Hematopoietic multipotent progenitor cell treated with erythropoietin and hydrocortisone succinate and interleukin-3 and kit ligand, for 15 days (in vitro differentiated cells): ENCODE data around the gene MED8.
"Not testable (repeated sequence)": the region's sequence is repeated elsewhere in the genome, so short reads cannot be mapped to it uniquely, and the experiment has no call there.

Source experiments
- DNase-seq: peaks from one replicate; pipeline ENCODE4 v3.0.0-alpha.2; 2015; ENCODE audit warnings: low spot score

MED8 gene

DNA sequence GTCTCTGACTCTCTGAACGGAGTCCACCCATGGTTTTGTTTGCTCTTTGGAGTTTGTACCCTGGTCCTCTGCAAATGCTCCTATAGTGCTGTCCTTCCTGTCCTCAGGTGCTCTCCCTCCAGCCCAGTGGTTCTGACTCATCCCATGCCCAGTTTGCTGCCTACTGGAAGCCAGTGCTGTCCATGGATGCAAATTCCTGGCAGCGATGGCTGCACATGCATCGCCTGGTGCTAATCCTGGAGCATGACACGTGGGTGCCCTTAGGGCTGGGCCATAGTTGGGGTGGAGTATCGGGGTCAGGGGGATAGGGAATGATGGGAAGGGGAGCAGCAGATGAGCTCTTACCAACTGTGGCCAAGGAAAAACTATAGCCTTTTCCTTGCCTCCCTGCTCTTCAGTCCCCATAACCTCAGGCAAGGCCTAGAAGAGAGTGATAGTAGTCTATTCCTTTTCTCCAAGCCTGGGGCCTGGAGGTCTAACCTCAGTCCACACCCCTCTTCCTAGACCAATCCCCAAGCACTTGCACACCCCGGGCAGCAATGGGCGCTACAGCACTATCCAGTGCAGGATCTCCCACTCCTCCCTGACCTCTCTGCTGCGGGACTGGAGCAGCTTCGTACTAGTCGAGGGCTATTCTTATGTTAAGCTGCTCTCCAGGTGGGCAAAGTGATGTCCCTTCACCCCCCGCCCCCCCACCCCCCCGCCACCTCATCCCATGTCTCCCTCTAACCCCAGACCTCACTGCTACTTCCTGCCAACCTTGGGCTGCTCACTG, 32.6 kb upstream of the MED8 start:
- DNase-seq, result no peak

DNA sequence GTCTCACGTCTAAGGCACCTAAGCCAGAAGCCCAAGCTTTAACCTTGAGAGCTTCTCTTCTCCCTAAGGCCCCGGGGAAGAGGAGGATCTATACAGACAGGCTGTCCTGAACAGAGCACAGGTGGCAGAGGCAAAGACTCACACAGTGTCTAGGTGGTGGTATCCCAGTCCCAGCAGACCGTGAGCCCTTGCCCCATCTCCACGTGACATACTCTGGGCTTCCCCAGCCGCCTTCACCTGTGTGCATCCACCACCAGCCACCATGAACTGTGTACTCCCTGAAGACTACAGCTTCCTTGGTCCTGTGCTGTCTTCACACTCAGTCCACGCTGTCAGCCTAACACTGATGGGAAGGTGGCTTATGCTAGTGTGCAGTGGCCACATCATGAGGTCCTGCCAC, 31.8 kb upstream of the MED8 start:
- DNase-seq, result no peak

DNA sequence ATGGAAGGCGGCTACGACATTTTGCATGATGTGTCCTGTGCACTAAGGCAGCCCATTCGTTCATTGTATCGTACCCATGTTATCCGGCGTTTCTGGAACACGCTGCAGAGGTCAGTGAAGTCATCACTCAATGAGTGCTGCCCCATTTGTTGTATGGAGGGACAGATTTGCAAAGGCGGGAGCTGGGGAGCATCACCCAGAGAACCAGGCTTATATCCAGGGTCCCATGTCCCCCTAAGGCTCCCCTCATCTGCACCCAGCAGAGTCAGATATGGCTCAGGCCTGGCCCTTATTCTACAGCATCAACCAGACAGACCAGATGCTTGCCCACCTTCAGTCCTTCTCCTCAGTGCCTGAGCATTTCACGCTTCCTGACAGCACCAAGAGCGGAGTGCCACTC, 31.3 kb upstream of the MED8 start:
- no peak for DNase-seq

DNA sequence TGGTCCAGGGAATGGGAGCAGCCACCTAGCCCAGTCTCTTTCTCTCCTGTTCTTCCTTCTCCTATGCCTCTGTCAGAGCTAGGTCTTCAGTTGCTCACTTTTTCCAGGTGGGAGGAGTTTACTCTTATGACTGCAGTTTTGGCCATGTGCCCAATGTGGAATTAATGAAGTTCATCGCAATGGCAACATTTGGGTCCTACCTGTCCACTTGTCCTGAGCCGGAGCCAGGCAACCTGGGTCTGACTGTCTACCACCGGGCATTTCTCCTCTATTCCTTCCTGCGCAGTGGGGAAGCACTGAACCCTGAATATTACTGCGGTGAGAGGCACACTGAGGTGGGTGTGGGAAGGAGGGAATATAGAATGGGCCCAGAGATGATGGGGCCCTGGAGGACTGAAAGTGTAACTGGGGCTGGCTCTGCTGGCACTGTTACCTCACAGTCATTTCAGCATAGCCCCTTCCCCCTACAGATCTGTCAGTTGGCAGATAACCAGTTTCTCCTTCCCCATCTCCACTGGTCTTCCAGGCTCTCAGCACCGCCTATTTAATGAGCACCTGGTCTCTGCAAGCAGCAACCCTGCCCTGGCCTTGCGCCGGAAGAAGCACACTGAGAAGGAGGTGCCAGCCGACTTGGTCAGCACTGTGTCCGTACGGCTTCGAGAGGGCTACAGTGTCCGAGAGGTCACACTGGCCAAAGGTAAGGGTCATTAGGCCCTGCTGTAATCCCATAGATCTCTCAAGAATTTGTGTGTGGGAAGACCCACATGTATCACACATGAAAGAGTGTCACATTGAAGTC, 30.2 kb upstream of the MED8 start:
- DNase-seq, result no peak

DNA sequence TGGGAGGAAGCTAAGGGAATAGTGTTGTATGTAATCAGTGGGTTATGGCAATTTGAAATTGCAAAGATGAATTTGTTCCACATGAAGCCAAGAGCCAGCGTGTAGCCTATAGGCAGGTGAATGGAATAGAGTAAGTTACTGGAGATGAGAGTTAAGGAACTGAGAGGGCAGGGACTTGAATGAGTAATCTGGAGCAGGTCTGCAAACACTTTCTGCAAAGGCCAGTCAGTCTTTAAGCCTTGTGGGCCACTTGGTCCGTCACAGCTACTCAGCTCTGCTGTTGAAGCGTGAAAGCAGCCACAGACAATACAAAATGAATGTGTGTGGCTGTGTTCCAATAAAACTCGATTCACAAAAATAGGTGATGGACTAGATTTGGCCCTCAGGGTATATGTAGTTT, 29.3 kb upstream of the MED8 start:
- DNase-seq, result no peak

DNA sequence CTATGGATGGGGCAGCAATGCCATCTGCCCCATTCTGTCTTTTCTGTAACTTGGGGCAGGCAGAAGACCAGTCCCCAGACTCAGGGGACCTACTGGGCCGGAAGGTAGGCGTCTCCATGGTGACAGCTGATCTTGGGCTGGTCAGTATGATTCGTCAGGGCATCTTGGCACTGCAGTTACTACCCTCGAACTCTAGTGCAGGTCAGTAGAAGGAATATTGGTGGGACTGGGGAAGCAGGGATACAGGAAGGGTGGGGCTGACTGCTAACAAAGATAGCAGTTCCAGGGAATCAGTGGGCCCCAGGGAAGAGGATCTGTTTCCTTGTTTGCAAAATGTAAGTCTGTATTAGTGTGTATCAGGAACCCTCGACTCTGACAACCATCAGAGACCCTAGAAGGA, 26.3 kb upstream of the MED8 start:
- no peak for DNase-seq

DNA sequence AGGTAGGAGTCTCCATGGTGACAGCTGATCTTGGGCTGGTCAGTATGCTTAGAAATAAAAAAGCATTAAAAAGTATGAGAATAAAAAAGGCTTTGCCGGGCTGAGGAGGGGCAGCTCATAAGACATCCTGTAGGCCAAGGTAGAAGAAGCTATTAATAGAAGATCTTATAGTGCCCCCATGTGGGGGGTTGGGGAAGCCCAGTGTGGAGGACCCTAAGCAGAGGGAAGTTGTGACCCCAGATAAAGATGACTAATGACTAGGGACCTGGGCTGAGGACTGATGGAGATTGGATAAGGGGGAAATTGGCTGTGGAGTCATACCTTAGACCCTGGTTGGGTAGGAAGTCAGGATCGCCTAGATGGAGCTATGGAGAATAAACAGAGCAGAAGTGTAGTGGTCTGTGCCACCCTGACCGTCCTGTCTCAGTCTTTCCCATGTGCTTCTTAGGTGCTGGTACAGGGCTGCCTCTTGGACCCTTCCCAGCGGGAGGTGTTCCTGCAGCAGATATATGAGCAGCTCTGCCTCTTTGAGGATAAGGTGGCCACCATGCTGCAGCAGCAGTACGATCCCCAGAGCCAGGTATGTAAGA, 25.1 kb upstream of the MED8 start:
- DNase-seq, result peak; percentile 81

DNA sequence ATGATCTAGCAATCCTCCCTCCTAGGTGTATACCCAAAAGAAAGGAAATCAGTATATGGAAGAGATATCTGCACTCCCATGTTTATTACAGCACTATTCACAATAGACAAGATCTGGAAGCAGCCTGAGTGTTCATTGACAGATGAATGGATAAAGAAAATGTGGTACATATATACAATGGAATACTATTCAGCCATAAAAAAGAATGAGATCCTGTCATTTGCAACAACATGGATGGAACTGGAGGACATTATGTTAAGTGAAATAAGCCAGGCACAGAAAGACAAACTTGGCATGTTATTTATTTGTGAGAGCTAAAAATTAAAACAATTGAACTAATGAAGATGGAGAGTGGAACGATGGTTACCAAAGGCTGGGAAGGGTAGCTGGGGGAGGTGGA, 23.8 kb upstream of the MED8 start:
- not testable (repeated sequence) for DNase-seq

DNA sequence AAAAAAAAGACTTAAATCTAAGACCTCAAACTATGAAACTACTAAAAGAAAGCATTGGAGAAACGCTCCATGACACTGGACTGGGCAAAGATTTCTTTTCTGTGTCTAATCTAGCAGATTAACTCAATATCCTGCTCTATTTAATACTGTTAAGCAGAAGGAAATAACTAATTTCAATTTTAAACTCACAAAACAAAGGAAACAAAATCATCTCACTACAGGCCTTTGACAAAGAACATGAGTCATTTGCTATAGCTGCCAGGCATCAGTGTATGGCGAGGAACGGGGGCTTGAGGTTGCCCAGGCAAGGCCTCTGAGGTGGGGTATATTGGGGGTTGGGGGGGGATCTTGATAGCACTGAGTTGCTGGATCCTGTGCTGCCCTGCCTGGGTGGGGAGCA, 21.0 kb upstream of the MED8 start:
- no peak for DNase-seq

DNA sequence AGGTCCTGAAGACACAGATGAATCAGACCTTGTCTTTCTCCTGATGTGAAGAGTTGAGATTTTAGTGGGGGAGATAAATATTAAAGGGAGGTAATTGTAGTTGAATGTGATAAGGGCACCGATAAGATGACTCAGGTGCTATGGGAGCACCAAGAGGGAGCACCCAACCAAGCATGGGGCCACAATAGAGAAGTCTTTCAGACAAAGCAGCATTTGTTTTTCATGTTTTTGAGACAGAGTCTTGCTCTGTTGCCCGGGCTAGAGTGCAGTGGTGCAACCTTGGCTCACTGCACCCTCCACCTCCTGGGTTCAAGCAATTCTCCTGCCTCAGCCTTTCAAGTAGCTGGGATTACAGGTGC, 16.3 kb upstream of the MED8 start:
- DNase-seq, result no peak

DNA sequence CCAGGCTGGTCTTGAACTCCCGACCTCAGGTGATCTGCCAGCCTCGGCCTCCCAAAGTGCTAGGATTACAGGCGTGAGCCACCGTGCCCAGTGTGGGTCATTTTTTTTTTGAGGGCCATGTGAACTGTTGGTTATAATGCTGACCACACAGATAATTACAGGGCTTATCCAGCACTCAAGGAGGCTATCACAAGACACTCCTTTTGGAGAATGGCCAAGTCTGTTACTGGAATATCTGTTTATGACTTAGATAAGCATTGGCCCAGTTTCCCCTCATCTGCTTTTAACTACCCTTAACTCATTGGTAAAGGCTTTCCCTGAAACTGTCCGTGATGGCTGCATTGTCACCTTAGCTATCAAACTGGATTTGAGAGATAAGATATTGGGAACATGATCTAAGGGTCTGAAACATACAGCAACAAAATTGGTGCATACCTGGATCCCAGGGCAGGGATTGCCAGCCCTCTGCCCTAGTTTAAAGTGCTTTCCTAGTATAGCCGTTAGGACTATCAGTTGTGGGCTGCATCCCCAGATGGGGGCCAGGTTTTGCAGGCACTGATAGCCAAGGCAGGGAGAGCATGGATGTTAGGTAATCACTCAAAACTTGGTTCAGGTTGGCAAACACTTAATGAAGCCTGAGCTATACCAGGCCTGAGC, 15.7 kb upstream of the MED8 start:
- DNase-seq, result peak; percentile 70

DNA sequence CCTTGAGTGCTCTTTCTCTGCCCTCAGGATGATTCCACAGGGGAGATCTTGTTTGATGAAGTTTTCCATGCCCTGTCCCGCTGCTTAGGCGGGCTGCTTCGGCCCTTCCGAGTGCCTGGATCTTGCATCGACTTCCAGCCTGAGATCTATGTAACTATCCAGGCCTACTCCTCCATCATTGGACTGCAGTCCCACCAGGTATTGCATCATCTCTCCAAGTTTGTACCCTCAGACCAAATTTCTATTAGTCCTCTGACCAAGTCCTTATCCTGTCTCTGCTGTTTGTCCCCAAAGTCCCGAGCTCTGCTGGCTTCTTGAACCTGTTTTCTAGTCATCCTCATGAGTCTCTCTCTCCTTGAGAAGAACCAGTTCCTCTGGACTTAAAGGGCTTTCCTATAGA, 14.8 kb upstream of the MED8 start:
- no peak for DNase-seq

DNA sequence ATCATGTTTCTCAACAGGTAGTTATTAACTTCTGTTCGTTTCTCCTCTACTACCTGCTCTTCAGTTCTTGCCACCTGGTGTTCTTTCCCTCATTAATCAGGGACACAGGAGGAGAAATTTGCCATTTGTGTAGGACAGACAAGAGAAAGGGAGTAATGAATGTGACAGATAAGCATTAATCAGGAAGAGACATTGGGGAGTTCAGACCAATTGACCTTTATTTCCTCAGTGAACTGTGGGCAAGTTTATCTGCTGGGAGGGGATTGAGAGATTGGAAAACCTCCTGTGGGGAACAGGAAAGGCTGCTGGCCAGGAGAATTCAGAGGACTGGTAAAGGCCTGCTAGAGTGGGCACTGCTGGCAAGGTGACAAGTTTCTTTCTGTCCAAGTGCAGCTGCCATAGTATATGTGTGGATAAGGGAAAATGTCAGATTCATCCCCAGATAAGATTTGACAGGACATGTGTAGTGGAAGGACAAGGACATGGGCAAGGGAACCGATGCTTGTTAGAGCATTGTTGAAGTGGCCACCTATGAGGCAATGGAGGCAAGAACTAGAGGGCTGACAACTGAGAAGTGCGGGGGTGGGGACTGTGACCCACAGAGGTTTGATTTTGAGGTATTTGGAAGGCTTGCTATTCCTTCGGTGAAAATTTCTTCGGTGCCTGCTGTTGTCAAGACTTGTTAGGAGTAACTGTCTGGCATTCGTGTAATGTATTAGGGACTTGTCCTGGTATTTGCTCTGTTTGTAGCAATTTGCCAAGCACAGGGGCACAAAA, 12.7 kb upstream of the MED8 start:
- peak; percentile 19 for DNase-seq

DNA sequence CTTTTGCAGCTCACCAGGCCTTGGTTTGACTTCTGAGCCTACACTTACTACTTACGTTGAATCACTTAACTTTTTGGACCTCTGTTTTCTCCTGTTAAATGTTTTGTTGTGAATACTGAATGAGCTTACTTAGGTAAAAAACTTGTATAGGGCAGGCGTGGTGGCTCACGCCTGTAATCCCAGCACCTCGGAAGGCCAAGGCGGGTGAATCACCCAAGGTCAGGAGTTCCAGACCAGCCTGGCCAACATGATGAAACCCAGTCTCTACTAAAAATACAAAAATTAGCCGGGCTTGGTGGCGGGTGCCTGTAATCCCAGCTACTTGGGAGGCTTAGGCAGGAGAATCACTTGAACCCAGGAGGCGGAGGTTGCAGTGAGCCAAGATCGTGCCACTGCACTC, 10.8 kb upstream of the MED8 start:
- not testable (repeated sequence) for DNase-seq

DNA sequence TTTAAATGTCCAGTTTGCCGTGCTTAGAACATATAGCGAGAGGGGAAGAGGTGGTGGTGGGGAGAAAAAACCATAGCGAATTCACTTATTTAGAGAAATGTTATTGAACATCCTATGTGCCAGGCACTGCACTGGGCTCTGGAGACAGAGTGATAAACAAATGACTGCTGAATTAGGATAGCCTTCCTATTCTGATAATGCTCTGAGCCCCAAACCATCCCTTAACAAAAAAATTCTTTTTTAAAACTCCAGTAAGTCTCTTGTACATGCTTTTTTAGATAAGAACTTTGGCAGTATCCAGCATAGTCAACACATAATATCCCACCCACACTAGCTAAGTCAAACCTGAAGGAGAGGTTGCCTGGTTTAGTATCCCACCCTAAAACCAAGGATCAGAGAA, 8.6 kb upstream of the MED8 start:
- DNase-seq, result peak; percentile 35

DNA sequence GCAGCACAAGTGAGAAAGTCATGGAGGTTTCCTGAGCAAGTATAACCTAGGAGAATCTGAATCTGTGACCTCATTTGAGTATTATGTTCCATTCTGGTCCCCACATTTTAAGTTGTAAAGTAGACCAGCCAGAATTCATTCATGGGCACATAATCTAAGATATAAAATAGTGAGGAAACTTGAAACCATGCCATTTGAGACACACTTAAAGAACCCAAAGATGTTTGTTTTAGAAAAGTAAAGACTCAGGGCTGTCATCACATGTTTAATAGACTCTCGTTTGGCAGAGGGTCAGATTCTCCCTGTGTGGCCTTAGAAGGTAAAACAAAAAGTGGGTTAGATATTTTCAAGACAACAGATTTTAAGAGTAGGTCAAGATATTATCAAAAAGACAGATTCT, 6.5 kb upstream of the MED8 start:
- no peak for DNase-seq

DNA sequence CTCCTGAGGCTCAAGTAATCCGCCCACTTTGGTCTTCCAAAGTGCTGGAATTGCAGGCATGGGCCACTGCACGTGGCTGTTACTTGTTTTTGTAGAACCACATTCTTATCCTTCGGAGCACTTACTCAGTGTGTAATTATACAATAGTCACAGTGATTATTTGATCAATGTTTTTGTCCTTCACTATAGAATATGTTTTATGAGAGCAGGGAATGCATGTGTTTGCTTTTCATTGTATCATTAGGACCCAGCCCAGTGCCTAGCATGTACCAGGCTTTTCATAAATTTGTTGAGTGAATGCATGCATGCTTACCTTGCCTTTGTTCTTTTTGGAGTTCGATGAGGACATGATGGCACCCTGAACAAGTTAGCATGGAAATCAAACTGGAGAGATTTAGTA, 5.9 kb upstream of the MED8 start:
- DNase-seq, result no peak

DNA sequence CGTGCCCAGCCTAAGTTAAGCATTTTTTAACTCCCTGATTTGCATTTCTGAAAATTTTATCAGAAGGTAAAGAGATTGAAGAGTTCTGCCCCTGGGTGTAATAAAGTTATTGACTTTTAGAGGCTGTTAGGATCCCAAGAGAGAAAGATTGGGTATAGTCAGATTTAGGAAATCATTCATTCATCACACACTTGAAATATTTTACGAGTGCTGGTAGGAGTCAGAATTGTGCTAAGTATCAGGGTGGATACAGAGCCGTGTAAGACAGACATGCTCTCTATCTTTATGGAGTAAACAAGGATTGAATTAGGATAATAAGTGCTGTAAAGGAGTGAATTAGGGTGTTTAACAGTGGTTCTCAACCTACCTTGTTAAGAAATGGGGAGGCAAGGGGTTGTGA, 3.1 kb upstream of the MED8 start:
- no peak for DNase-seq

DNA sequence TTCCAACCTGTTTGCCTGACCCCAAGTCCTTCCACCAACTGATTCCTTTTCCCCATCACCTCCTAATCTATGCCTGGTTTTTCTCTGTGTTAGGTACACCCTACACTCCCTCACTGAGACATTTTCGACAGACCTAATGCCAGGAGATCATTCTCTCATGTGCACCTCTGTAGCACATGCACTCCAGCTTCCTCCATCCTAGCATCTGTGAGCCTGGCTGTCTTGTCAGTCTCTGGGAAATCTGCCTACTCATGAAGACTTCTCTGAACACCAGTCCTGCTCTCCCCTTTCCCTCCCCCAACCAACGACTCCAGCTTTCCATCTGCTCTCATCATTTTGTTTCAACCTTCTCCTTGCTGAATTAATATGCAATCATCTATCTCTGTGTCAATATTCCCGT, 987 bp downstream of the MED8 start:
- no peak for DNase-seq

DNA sequence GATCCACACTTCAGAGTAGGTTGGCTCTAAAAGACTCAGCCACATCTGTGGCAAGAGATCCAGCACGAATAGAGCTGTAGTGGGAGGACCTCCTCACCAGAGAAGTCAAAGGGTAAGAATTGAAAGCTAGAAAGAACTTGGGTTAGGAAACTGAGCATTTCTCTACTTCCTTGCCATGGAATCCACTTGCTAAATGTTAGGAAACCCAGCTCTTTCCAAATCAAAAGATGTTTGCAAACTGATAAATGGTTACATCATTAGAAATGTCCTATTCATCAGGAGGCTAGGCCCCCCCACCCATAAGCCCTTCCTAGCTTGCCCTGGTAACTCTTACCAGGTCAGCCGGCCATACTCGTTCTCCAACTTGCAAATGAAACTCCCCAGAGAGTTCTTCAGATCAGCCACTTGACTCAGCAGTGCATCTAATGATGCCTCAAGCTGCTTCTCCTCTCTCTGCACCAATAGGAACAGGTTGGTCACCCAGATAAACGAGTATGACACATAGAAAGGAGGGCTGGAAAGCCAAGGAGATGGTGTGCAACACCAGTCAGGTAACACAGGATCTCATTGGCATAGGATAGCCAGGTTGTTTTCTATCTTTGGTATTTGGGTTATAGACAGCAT, 1.5 kb downstream of the MED8 start:
- no peak for DNase-seq

DNA sequence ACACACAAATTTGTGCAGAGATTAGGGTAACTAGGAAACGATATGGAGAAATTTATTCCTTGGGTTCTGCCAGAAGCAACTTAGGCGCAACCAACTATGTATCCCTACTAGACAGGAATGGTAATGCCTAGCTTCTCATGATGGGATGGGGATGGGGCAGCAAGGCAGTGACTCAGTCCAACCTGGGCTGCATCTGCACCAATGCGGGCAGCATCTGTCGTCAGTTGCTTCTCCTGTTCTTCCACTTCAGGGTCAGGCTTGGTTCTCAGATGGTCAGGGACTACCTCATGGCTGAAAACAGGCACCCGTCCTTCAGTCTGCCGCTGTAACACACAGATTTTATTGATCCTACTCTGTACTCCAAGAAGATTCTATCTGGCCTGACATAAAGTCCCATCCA, 2.9 kb downstream of the MED8 start:
- DNase-seq, result no peak

DNA sequence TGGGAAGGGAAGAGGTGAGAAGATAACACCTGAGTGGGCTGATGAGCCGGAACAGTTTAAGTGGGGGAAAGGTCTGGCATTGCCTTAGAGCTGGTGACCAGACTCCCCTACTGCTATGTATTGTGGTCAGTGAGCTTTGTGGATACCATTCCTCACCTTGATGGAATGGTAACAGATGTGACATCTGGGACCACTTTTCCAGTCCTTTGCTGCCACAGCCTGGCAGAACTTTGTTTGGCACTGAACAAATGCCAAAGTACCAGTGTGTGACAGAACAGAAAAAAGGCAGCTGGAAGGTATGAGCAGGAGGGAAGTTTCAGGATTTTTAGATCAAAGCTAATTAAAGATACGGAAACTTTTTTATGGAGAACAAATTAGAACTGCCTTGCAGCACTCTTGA, 6.2 kb downstream of the MED8 start:
- DNase-seq, result no peak
